Activated naive CD4-positive, alpha-beta T cell treated with Interleukin-2 at 50 U/mL for 16 hours (primary cell): Measurements from ENCODE around the gene LILRB1.
"Not testable (repeated sequence)": the region's sequence is repeated elsewhere in the genome, so short reads cannot be mapped to it uniquely, and the experiment has no call there.

ENCODE experiments used
- DNase-seq: peaks from one replicate; pipeline ENCODE4 v3.0.0-alpha.2; 2020

The LILRB1 gene

GRCh38 chr19:54630262-54630661, at the start of gene LILRB1:
Gene LILRB1, plus strand, starts transcription at chr19:54630484. Its CDS starts 590 bp downstream, at chr19:54631074.
- not testable (repeated sequence) for DNase-seq

- no peak for DNase-seq
Measured at GRCh38 chr19:54586397-54586796, 43.9 kb upstream of the LILRB1 start.

GRCh38 chr19:54587026-54587425, 43.3 kb upstream of the LILRB1 start:
- DNase-seq = no peak

- DNase-seq = not testable (repeated sequence)
Measured at GRCh38 chr19:54593445-54593844, 36.8 kb upstream of the LILRB1 start, which contains the start of gene LILRA1. Gene LILRA1, plus strand, starts transcription at chr19:54593632. Its CDS starts 613 bp downstream, at chr19:54594245.

GRCh38 chr19:54593931-54594626, 36.2 kb upstream of the LILRB1 start:
- DNase-seq = not testable (repeated sequence)

GRCh38 chr19:54594737-54595136, 35.5 kb upstream of the LILRB1 start:
- DNase-seq = no peak

GRCh38 chr19:54595680-54596436, 34.4 kb upstream of the LILRB1 start:
- not testable (repeated sequence) for DNase-seq

- DNase-seq = no peak
Measured at GRCh38 chr19:54600212-54600611, 30.1 kb upstream of the LILRB1 start.

GRCh38 chr19:54606230-54606629, 24.1 kb upstream of the LILRB1 start:
- no peak for DNase-seq

GRCh38 chr19:54606891-54607784, 23.1 kb upstream of the LILRB1 start:
- DNase-seq = no peak

GRCh38 chr19:54607785-54608150, 22.5 kb upstream of the LILRB1 start:
- no peak for DNase-seq

- DNase-seq = no peak
Measured at GRCh38 chr19:54608205-54608604, 22.1 kb upstream of the LILRB1 start.

- DNase-seq = no peak
Measured at GRCh38 chr19:54608792-54609191, 21.5 kb upstream of the LILRB1 start.

- DNase-seq = no peak
Measured at GRCh38 chr19:54609356-54609791, 20.9 kb upstream of the LILRB1 start.

- no peak for DNase-seq
Measured at GRCh38 chr19:54612428-54612827, 17.9 kb upstream of the LILRB1 start.

GRCh38 chr19:54614726-54615125, 15.6 kb upstream of the LILRB1 start:
- DNase-seq = no peak

GRCh38 chr19:54616057-54616456, 14.2 kb upstream of the LILRB1 start:
- DNase-seq = no peak

GRCh38 chr19:54616821-54617560, 13.3 kb upstream of the LILRB1 start:
- DNase-seq = no peak

- no peak for DNase-seq
Measured at GRCh38 chr19:54620464-54620863, 9.8 kb upstream of the LILRB1 start.

GRCh38 chr19:54622431-54622830, 7.9 kb upstream of the LILRB1 start:
- no peak for DNase-seq

GRCh38 chr19:54624234-54624633, 6.0 kb upstream of the LILRB1 start:
- DNase-seq = not testable (repeated sequence)
